Skeletal muscle tissue (tissue), 4 donors: ENCODE measurements around the gene DDIT4L. TPM values are rescaled to one million over a fixed set of nuclear protein-coding genes. Genes with fewer than 3 reads are reported as not detected.

Experiments used
- H3K27ac ChIP-seq: one replicate; pipeline ENCODE4 v1.7.0; 2013; ENCODE audit warnings: mild to moderate bottlenecking, low read depth, low read length, inconsistent platforms
- H3K27me3 ChIP-seq, 3 donors: one replicate each; pipeline ENCODE4 v1.7.0; 2013; ENCODE audit warnings: low read length in 3 of 3; ENCODE audit not compliant: control insufficient read depth in 3 of 3, insufficient read depth in 3 of 3
- H3K36me3 ChIP-seq, 3 donors: one replicate each; pipeline ENCODE4 v1.7.0; 2013; ENCODE audit warnings: low read length in 3 of 3; ENCODE audit not compliant: control insufficient read depth in 3 of 3, insufficient read depth in 3 of 3
- H3K4me1 ChIP-seq, 3 donors: one replicate each; pipeline ENCODE4 v1.7.0; 2013; ENCODE audit warnings: low read length in 3 of 3, mild to moderate bottlenecking in 3 of 3; ENCODE audit not compliant: control insufficient read depth in 3 of 3, insufficient read depth in 3 of 3
- H3K4me3 ChIP-seq, 3 donors: one replicate each; pipeline ENCODE4 v1.7.0; 2013; ENCODE audit warnings: low read length in 3 of 3
- H3K9ac ChIP-seq, 3 donors: one replicate each; pipeline ENCODE4 v1.7.0; 2013; ENCODE audit warnings: low read length in 3 of 3, mild to moderate bottlenecking in 3 of 3, moderate library complexity in 2 of 3, low read depth in 1 of 3
- H3K9me3 ChIP-seq, 3 donors: one replicate each; pipeline ENCODE4 v1.7.0; 2013; ENCODE audit warnings: low read length in 3 of 3; ENCODE audit not compliant: control insufficient read depth in 3 of 3
- total RNA-seq: library from RNA; depleted of rRNA; stranded (reverse); fragments of >200 nt; gene quantifications from one replicate; pipeline ENCODE4 v1.2.3, GENCODE V29; 2014
- donor health status: Osteomylitis.

DDIT4L gene
- total RNA-seq, 1 donor from 2014 or later: 61.6 TPM

DNA sequence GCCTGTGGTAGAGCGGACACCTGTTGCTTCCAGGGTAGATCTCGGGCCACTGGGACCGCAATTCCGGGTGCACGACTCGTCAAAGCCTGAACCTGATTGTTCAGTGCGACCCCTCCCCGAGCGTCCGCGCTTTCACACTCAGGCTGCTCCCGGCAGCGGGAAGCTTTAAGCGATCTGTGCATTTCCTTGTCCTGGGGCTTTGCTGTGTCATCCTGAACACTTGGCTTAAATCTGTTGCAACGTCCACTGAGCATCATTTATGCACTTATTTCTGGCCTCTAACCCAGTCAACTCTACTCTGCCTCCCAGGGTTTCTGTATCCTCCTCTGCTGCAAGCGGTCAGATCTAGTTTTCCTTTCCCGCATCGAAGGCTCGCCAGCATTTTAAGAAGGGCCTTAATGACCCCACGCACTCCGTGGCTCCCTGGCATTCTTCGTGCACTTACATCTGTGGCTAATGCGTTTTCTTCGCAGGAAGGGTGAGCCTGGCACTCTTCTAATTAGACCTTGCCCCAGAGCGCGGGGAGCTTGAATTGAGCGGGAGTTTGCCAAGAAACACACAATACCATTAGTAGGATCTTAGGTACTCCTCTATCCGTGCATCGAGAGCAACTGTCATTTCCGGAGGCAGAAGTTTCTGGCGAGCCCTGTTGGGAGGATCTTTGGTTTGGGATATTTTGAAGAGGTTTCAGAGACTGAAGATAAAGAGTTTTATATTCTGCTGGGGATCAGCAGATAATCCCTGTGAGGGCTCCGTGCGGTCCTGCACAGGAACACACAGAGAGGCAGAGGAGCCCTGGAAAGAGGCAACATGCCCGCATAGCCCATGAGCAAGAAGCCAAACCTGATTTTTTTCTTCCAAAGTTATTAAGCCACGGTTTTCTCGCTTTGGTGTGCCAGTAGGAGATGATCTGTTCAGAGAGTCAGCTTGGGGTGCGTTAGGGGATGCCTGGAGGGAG is 654 bp upstream of the DDIT4L start:
- H3K27ac ChIP-seq: peak overlapping the region; percentile 84
- peaks cover 10 to 16% (median 15%) of the 10 kb centered on the region in 3 donors for H3K4me1 ChIP-seq
- H3K9ac ChIP-seq: peak overlapping the region; percentile 24 to 96 (median 88)
- H3K27me3 ChIP-seq: no peaks in the 10 kb centered on the region
- H3K36me3 ChIP-seq: peaks cover 5 to 36% (median 21%) of the 10 kb centered on the region in 3 donors
- H3K4me3 ChIP-seq: peak overlapping the region; percentile 80 to 91 (median 82)
- H3K9me3 ChIP-seq: no peaks in the 10 kb centered on the region

DNA sequence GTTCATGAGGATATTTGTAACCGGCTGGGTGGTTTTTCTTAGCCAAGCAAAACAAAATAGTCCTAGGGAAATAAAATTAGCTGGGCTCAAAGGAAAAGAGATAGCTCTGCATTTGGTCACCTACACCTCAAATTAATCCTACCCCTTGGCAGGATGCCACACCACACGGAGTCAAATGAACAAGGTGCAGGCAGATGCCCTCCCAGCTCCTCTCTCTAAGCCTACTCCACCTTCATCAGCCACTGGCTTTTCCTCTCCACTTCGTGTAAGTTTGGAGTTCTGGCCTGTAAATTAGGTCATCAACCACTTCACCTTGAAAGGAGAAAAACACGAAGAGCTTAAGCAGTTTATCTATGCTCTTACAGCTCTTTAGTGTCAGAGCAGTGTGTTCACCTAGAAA is 1.4 kb downstream of the DDIT4L start:
- Histone ChIP-seq H3K27me3 (no peaks in the 10 kb centered on the region), H3K27ac (peak overlapping the region; percentile 84), H3K4me3 (peak overlapping the region; percentile 82 to 94 (median 91)), H3K9ac (peak overlapping the region; percentile 86 to 97 (median 96)), H3K36me3 (peaks cover 9 to 37% (median 33%) of the 10 kb centered on the region in 3 donors), H3K4me1 (peaks cover 10 to 19% (median 12%) of the 10 kb centered on the region in 3 donors), H3K9me3 (no peaks in the 10 kb centered on the region)

DNA sequence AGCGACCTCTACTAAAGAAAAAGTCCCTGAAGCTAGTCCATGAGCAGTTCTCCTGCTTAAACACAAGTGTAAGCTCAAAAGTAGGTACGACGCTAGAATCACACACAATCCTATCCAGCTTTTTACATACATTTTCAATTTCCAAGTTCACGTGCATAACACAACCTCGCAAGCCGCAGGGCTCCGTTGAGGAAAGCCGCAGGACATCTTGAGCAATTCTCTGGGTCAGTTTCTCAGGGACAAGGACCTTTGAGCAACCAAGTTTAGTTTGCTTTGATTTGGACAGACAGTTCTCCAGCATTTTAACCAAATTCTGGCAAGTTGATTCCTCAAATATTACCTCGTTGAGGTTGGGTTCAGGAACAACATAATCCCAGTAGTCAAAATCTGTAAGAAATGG is 2.5 kb downstream of the DDIT4L start:
- Histone ChIP-seq H3K9me3 (no peaks in the 10 kb centered on the region), H3K27ac (peak overlapping the region; percentile 84), H3K4me3 (peak overlapping the region; percentile 82 to 94 (median 91)), H3K27me3 (no peaks in the 10 kb centered on the region), H3K9ac (peak overlapping the region; percentile 86 to 97 (median 96)), H3K36me3 (peaks cover 9 to 37% (median 33%) of the 10 kb centered on the region in 3 donors), H3K4me1 (peaks cover 10 to 19% (median 12%) of the 10 kb centered on the region in 3 donors)

DNA sequence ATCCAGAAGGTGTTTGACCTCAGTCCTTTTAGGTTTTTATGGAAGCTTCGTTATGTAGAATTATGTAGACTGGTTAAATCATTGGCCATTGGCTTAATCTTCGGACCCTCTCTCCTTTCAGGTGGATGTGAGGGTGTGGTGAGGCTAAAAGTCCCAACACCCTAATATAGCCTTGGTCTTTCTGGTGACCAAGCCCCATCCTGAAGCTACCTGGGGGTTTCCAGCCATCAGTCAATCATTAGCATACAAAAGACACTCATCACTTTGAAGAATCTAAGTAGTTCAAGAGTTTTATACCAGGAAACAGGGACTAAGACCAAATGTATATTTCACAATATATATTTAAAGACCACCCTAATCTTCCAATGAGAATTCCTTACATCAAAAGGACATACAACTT is 5.5 kb downstream of the DDIT4L start:
- H3K4me3 ChIP-seq: no peak overlapping the region
- H3K9ac ChIP-seq: no peak overlapping the region
- no peaks in the 10 kb centered on the region for H3K27me3 ChIP-seq
- no peaks in the 10 kb centered on the region for H3K9me3 ChIP-seq
- no peak overlapping the region for H3K27ac ChIP-seq
- peaks cover 0 to 3% (median 2%) of the 10 kb centered on the region in 3 donors for H3K4me1 ChIP-seq
- peaks cover 9 to 35% (median 33%) of the 10 kb centered on the region in 3 donors for H3K36me3 ChIP-seq

DNA sequence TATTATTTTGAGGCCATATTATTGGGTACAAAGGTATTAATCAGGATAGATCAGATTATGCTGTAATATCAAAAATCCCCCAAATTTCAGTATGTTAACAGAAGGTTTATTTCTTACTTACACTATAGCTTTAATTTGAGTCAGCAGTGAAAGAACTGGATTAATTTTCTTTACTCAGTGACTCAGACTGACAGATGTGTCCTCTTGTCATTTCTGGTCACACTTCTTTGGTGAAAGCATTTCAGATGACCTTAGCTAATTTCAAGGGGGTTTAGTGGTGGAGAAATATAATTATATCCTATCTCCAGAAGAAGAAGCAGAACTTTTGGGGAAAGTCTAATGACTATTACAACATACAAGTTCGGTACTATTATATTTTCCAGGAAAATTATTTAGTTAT is 12.4 kb downstream of the DDIT4L start:
- no peaks in the 10 kb centered on the region for H3K27me3 ChIP-seq
- no peaks in the 10 kb centered on the region for H3K36me3 ChIP-seq
- H3K9me3 ChIP-seq: no peaks in the 10 kb centered on the region
- no peak overlapping the region for H3K4me3 ChIP-seq
- H3K27ac ChIP-seq: no peak overlapping the region
- no peaks in the 10 kb centered on the region for H3K4me1 ChIP-seq
- no peak overlapping the region for H3K9ac ChIP-seq

DNA sequence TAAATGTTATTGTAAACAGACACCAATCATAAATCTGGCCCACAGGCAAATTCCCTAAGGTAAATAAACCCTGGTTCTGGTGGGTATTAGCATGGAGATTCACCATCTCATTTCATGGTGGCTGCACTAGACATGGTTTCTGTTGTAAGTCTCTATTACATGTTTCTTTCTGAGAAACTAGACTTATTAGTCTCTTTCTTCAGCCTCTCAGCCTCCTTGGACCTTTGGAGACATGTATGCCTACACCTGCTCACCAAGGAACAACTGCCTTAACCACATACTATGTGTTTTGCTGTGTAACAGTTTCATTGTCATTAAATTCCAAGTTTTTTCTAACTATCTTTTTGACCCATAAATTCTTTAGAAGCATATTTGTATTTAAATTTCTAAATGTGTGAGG is 13.1 kb downstream of the DDIT4L start:
- H3K9ac ChIP-seq: no peak overlapping the region
- H3K4me3 ChIP-seq: no peak overlapping the region
- H3K27ac ChIP-seq: no peak overlapping the region
- H3K36me3 ChIP-seq: no peaks in the 10 kb centered on the region
- no peaks in the 10 kb centered on the region for H3K9me3 ChIP-seq
- no peaks in the 10 kb centered on the region for H3K4me1 ChIP-seq
- H3K27me3 ChIP-seq: no peaks in the 10 kb centered on the region

DNA sequence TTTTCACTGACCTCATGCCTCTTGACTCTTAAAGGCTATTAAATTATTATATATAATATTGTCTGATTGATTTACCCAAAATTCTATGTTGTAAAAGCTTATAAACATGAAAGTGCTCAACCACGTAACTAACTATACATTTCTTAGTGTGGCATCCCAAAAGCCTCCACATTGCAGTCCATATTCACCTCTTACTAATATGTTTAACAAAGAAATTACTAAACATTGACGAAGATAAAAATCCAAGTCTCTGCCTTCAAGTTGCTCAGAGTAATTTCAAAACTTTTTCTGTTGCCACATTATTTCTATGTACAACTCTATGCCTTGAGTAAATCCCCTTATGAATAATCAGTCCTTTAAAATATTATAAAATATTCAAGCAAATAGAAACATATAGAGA is 14.4 kb downstream of the DDIT4L start:
- no peak overlapping the region for H3K27ac ChIP-seq
- H3K36me3 ChIP-seq: no peaks in the 10 kb centered on the region
- no peaks in the 10 kb centered on the region for H3K27me3 ChIP-seq
- H3K9ac ChIP-seq: no peak overlapping the region
- H3K4me3 ChIP-seq: no peak overlapping the region
- H3K4me1 ChIP-seq: no peaks in the 10 kb centered on the region
- H3K9me3 ChIP-seq: no peaks in the 10 kb centered on the region

DNA sequence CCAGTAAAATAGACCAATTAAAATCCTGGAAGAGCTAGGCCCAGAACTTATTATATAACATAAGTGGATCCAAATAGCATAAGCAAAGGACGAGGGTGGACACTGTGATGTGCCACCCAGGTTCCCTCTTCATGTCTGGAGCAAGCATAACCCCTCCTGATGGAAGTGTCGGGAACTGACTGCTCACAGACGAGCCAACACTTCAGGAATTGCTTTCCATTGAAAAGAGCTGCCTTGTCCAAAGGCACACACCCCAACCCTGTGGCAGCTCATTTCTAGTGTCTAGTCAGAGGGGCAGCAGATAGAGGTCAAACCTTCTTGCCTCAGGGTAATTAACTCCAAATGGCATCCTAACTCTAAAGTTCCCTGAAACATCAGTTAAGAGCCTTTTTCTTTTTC is 15.3 kb downstream of the DDIT4L start:
- H3K9ac ChIP-seq: no peak overlapping the region
- H3K4me3 ChIP-seq: no peak overlapping the region
- H3K9me3 ChIP-seq: no peaks in the 10 kb centered on the region
- H3K27ac ChIP-seq: no peak overlapping the region
- no peaks in the 10 kb centered on the region for H3K4me1 ChIP-seq
- no peaks in the 10 kb centered on the region for H3K36me3 ChIP-seq
- no peaks in the 10 kb centered on the region for H3K27me3 ChIP-seq

DNA sequence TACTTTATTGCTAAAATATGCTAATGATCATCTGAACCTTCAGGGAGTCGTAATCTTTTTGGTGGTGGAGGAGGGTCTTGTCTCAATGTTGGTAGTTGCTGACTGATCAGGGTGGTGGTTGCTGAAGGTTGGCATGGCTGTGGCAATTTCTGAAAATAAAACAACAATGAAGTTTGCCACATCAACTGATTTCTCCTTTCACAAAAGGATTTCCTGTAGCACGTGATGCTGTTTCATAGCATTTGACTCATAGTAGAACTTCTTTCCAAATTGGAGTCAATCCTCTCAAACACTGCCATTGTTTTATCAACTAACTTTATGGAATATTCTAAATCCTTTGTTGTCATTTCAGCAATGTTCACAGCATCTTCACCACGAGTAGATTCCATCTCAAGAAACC is 19.3 kb downstream of the DDIT4L start:
- Histone ChIP-seq H3K27me3 (no peaks in the 10 kb centered on the region), H3K9me3 (no peaks in the 10 kb centered on the region), H3K27ac (no peak overlapping the region)

More for the DNA sequence above, 19.3 kb downstream of the DDIT4L start:
- no peak overlapping the region for H3K9ac ChIP-seq
- no peak overlapping the region for H3K4me3 ChIP-seq
- H3K4me1 ChIP-seq: peaks cover 6 to 21% (median 8%) of the 10 kb centered on the region in 3 donors
- no peaks in the 10 kb centered on the region for H3K36me3 ChIP-seq
